ENCODE measurements around the gene TTC7B.

The TTC7B gene

GRCh38 chr14:90674716-90675115 lies 141.5 kb downstream of the TTC7B start:
- DNase-seq (ENCODE audit: low spot score) = no peak

GRCh38 chr14:90674043-90674670 lies 142.1 kb downstream of the TTC7B start:
- no peak for DNase-seq (ENCODE audit: low spot score)

GRCh38 chr14:90671382-90672234 lies 144.6 kb downstream of the TTC7B start:
- no peak for DNase-seq (ENCODE audit: low spot score)

- no peak for DNase-seq (ENCODE audit: low spot score)
These were observed 146.5 kb downstream of the TTC7B start for GRCh38 chr14:90669731-90670130.

- DNase-seq (ENCODE audit: low spot score) = no peak
These were observed 149.7 kb downstream of the TTC7B start for GRCh38 chr14:90666571-90666970.

- no peak for DNase-seq (ENCODE audit: low spot score)
These were observed 150.8 kb downstream of the TTC7B start for GRCh38 chr14:90665321-90666000.

- no peak for DNase-seq (ENCODE audit: low spot score)
These were observed 151.3 kb downstream of the TTC7B start for GRCh38 chr14:90664911-90665310.

- no peak for DNase-seq (ENCODE audit: low spot score)
These were observed 152.6 kb downstream of the TTC7B start for GRCh38 chr14:90663680-90664079.

- DNase-seq (ENCODE audit: low spot score) = no peak
These were observed 153.1 kb downstream of the TTC7B start for GRCh38 chr14:90663140-90663539.

GRCh38 chr14:90661866-90662265 lies 154.4 kb downstream of the TTC7B start:
- no peak for DNase-seq (ENCODE audit: low spot score)

- no peak for DNase-seq (ENCODE audit: low spot score)
These were observed 155.2 kb downstream of the TTC7B start for GRCh38 chr14:90660865-90661570.

GRCh38 chr14:90659156-90659555 lies 157.1 kb downstream of the TTC7B start:
- no peak for DNase-seq (ENCODE audit: low spot score)

GRCh38 chr14:90658541-90658967 lies 157.7 kb downstream of the TTC7B start:
- DNase-seq (ENCODE audit: low spot score) = no peak

GRCh38 chr14:90656973-90657372 lies 159.3 kb downstream of the TTC7B start:
- no peak for DNase-seq (ENCODE audit: low spot score)

- DNase-seq (ENCODE audit: low spot score) = no peak
These were observed 160.4 kb downstream of the TTC7B start for GRCh38 chr14:90655829-90656228.

- DNase-seq (ENCODE audit: low spot score) = no peak
These were observed 161.4 kb downstream of the TTC7B start for GRCh38 chr14:90654831-90655276.

- DNase-seq (ENCODE audit: low spot score) = no peak
These were observed 163.6 kb downstream of the TTC7B start for GRCh38 chr14:90652626-90653025.

GRCh38 chr14:90651976-90652560 lies 164.2 kb downstream of the TTC7B start:
- DNase-seq (ENCODE audit: low spot score) = no peak

- no peak for DNase-seq (ENCODE audit: low spot score)
These were observed 164.9 kb downstream of the TTC7B start for GRCh38 chr14:90651271-90651804.

GRCh38 chr14:90649557-90650135 lies 166.6 kb downstream of the TTC7B start:
- no peak for DNase-seq (ENCODE audit: low spot score)

GRCh38 chr14:90649083-90649482 lies 167.1 kb downstream of the TTC7B start:
- DNase-seq (ENCODE audit: low spot score) = no peak
